ENCODE results near the gene CCNT2. TPM values are rescaled to one million over a fixed set of nuclear protein-coding genes. Genes with fewer than 3 reads are reported as not detected.
"Not testable (repeated sequence)": the region's sequence is repeated elsewhere in the genome, so short reads cannot be mapped to it uniquely, and the experiment has no call there.

The CCNT2 gene
- 24.1 TPM for total RNA-seq
- long read RNA-seq, full-length matches to known transcripts = 28 of 35 reads
- long read RNA-seq, partial matches to known transcripts = 2 of 35 reads
- long read RNA-seq, other reads (novel, unspliced or antisense) = 5 of 35 reads

- peak; percentile 100 for DNase-seq (ENCODE audit: low spot score)
- intact Hi-C loops (cut with DNase I) = loop anchor here (5.0 to 10.0 kb wide), 2 partner anchors 136 to 801 kb away; partner anchors contain the start of gene RAB3GAP1
Measured at GRCh38 chr2:134918526-134919340, at the start of gene CCNT2. Gene CCNT2 (plus strand): TSS chr2:134918822. CDS start chr2:134918855, 33 bp downstream.

- no peak for DNase-seq (ENCODE audit: low spot score)
Measured at GRCh38 chr2:134869946-134870736, 48.5 kb upstream of the CCNT2 start.

GRCh38 chr2:134873152-134873551 lies 45.5 kb upstream of the CCNT2 start:
- no peak for DNase-seq (ENCODE audit: low spot score)
- intact Hi-C loops (cut with DNase I) = no loop called here

More at GRCh38 chr2:134869946-134870736, 48.5 kb upstream of the CCNT2 start:
- intact Hi-C loops (cut with DNase I) = no loop called here

DNA sequence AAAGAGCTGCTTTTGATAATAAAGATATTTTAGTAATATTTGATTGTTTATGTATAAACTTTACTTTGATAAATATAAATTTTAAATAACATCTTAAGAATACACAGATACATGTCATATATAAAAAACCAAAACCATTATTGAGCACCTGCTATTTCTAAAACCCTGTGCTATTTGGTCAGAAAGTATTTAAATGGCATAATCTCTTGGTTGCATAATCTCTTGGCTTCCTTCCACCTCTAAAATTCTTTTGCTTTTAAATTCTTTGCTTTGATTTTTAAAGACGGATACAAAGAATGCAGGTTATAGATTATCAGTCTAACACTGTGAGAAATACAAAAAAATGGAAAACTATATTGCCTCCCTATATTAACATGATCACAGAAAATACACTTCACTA lies 43.3 kb upstream of the CCNT2 start:
- intact Hi-C loops (cut with DNase I) = no loop called here
- DNase-seq (ENCODE audit: low spot score) = no peak

DNA sequence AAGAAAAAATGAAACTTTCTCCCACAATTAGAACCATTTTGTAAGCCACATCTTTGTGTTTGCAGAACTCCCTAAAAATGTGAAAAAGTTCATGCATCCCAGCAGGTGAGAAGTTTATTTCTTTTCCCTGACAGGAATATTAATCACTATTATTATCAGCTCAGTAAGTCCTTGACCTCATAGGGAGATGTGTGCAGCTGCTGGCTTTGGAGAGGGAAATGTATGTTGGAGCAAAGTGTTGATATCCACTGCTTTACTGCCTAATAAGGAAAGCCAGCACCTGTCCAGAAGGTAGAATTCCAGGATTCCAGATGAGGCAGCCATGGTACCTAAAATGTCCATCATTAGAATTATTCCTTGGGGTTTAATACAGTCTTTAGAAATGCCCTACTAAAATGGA lies 35.8 kb upstream of the CCNT2 start:
- no peak for DNase-seq (ENCODE audit: low spot score)
- intact Hi-C loops (cut with DNase I) = no loop called here

DNA sequence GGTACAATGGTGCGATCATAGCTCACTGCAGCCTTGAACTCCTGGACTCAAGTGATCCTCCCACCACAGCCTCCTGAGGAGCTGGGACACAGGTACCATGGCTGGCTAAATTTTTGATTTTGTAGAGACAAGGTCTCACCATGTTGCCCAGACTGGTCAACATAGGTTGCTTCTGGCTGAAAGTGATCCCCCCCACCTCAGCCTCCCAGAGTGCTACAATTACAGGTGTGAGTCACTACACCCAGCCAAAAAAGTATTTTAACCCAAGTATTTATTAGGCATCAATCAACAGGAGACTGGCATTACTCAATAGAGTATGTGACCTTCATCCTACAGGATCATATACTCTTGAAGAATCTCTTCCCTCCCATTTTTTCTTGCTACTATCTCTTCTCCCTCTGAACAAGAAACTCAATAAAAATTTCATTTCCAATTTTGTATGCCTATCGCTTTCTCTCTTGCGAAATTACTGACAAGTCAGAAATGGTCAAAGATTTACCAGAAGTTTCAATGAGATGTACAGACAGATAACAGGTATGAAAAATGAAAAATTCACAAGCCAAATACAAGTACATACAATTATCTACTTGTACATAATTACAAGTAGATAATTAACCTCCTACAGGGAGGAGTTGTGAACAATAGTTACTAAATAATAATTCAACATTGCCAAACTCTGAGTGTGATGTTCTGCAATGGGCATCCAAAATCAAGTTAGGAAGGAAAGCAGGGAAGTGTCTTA lies 34.9 kb upstream of the CCNT2 start:
- intact Hi-C loops (cut with DNase I) = no loop called here
- no peak for DNase-seq (ENCODE audit: low spot score)

- DNase-seq (ENCODE audit: low spot score) = no peak
- intact Hi-C loops (cut with DNase I) = no loop called here
Measured at GRCh38 chr2:134884435-134884834, 34.2 kb upstream of the CCNT2 start.

GRCh38 chr2:134892282-134893035 lies 26.2 kb upstream of the CCNT2 start:
- DNase-seq (ENCODE audit: low spot score) = no peak
- intact Hi-C loops (cut with DNase I) = no loop called here

DNA sequence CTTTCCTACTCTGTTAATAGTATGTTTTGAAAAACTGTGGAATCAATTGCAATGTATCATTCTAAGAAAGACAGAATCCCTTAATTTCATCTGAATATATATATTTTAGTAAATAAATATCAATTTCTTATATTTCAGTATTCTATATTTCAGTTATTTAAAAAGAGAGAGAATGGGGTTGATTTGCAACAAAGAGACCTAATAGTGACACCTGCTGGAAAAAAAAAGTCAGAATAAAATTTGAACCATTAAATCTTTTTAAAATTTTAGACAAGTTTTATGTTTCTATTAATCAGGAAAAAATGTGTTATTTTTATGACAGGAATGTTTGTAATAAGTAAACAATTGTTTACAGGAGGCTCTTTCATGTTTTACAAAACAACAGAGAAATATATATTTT lies 20.7 kb upstream of the CCNT2 start:
- intact Hi-C loops (cut with DNase I) = loop anchor here (2.0 kb wide), 1 partner anchor 437 kb away; no protein-coding TSS in a partner anchor

GRCh38 chr2:134899204-134899603 lies 19.4 kb upstream of the CCNT2 start:
- no peak for DNase-seq (ENCODE audit: low spot score)
- intact Hi-C loops (cut with DNase I) = no loop called here

More for the DNA sequence above, 20.7 kb upstream of the CCNT2 start:
- DNase-seq (ENCODE audit: low spot score) = no peak

DNA sequence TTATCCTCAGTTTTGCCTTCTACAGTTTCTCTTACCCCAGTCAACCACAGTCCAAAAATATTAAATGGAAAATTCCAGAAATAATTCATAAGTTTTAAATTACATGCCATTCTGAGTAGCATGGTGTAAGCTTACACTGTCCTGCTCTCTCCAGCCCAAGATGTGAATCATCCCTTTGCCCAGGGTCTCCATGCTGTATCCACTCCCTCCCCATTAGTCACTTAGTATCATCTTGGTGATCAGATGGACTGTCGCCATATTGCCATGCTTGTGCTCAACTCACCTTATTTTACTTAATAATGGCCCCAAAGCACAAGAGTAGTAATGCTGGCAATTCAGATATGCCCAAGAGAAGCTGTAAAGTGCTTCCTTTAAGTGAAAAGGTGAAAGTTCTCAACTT lies 18.5 kb upstream of the CCNT2 start:
- intact Hi-C loops (cut with DNase I) = no loop called here
- DNase-seq (ENCODE audit: low spot score) = no peak

- DNase-seq (ENCODE audit: low spot score); intact Hi-C loops (cut with DNase I): not testable (repeated sequence)
Measured at GRCh38 chr2:134903701-134904100, 14.9 kb upstream of the CCNT2 start.

- no peak for DNase-seq (ENCODE audit: low spot score)
- intact Hi-C loops (cut with DNase I) = no loop called here
Measured at GRCh38 chr2:134905168-134905567, 13.5 kb upstream of the CCNT2 start.

GRCh38 chr2:134906726-134907125 lies 11.9 kb upstream of the CCNT2 start:
- intact Hi-C loops (cut with DNase I) = no loop called here
- no peak for DNase-seq (ENCODE audit: low spot score)

DNA sequence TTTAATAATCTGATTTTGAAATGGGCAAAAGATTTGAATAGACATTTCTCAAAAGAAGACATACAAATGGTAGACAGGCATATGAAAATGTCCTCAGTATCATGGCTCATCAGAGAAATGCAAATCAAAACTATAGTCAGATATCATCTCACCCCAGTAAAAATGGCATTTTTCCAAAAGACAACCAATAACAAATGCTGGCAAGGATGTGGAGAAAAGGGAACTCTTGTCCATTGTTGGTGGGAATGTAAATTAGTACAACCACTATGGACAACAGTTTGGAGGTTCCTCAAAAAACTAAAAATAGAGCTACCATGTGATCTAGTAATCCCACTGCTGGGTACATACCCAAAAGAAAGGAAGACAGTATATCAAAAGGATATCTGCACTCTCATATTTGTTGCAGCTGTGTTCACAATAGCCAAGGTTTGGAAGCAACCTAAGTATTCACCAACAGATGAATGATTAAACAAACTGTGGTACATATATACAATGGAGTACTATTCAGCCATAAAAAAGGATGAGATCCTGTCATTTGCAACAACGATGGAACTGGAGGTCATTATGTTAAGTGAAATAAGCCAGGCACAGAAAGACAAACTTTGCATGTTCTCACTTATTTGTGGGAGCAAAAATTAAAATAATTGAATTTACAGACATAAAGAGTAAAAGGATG lies 11.0 kb upstream of the CCNT2 start:
- intact Hi-C loops (cut with DNase I) = not testable (repeated sequence)

GRCh38 chr2:134910763-134911399 lies 7.7 kb upstream of the CCNT2 start:
- intact Hi-C loops (cut with DNase I) = loop anchor here (10.0 kb wide), 1 partner anchor 144 kb away; the partner anchor contains the start of gene RAB3GAP1
- DNase-seq (ENCODE audit: low spot score) = no peak

More for the DNA sequence above, 11.0 kb upstream of the CCNT2 start:
- not testable (repeated sequence) for DNase-seq (ENCODE audit: low spot score)

DNA sequence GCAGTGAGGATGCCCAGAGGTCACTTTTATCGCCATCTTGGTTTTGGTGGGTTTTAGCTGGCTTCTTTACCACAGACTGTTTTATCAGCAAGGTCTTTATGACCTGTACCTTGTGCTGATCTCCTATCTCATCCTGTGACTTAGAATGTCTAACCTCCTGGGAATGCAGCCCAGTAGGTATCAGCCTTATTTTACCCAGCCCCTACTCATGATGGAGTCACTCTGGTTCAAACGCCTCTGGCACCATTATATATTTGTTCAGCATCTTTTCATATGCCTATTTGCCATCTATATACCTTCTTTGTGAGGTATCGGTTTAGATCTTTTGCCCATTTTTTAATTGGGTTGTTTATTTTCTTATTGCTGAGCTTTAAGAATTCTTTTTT lies 7.2 kb upstream of the CCNT2 start:
- intact Hi-C loops (cut with DNase I) = loop anchor here (10.0 kb wide), 1 partner anchor 143 kb away; the partner anchor contains the start of gene RAB3GAP1
- no peak for DNase-seq (ENCODE audit: low spot score)

- DNase-seq (ENCODE audit: low spot score) = no peak
- intact Hi-C loops (cut with DNase I) = loop anchor here (10.0 kb wide), 1 partner anchor 142 kb away; the partner anchor contains the start of gene RAB3GAP1
Measured at GRCh38 chr2:134912361-134912760, 6.3 kb upstream of the CCNT2 start.
